CD4-positive, alpha-beta T cell (primary cell): ENCODE data around the gene PCDHGA1. TPM values are rescaled to one million over a fixed set of nuclear protein-coding genes. Genes with fewer than 3 reads are reported as not detected.

Experiments used
- ATAC-seq: fragments of 200-7000 bp; cut with Tn5 transposase; one replicate; pipeline ENCODE4 v1.10.0; 2022; ENCODE audit warnings: mild to moderate bottlenecking; ENCODE audit not compliant: poor library complexity
- CTCF ChIA-PET: fragments of 350-600 bp; sonication (Branson Sonifier 250); formaldehyde crosslinking; loops from one replicate; lab custom pipeline; 2021; ENCODE audit warnings: antibody characterized with exemption, inconsistent platforms; lab: Charles Lee
- POLR2A ChIA-PET: fragments of 350-600 bp; sonication (Branson Sonifier 250); formaldehyde crosslinking; loops from one replicate; lab custom pipeline; 2021; ENCODE audit warnings: antibody characterized with exemption, inconsistent platforms; lab: Charles Lee
- DNase-seq, 14 experiments: peaks; one replicate each; pipeline ENCODE4 v3.0.0-alpha.2; 2013 to 2020; ENCODE audit warnings: mixed read lengths in 2 of 14
- H3K27ac ChIP-seq, 2 donors: one replicate each; pipeline versions ENCODE4 v1.5.1 to v1.7.0; 2013; ENCODE audit warnings: low read length in 2 of 2, low read depth in 1 of 2, mild to moderate bottlenecking in 1 of 2
- H3K27me3 ChIP-seq, 2 experiments: 1 replicate in 1 of 2; 2 replicates in 1 of 2; pipeline versions ENCODE4 v1.6.1 to v1.7.0; 2013; ENCODE audit warnings: low read length in 2 of 2, control low read depth in 1 of 2, mild to moderate bottlenecking in 1 of 2, moderate library complexity in 1 of 2; ENCODE audit not compliant: insufficient read depth in 2 of 2, control insufficient read depth in 1 of 2
- H3K36me3 ChIP-seq: one replicate; pipeline ENCODE4 v1.6.1; 2013; ENCODE audit warnings: low read length, control low read depth; ENCODE audit not compliant: insufficient read depth
- H3K4me1 ChIP-seq: one replicate; pipeline ENCODE4 v1.6.1; 2013; ENCODE audit warnings: low read length, control low read depth; ENCODE audit not compliant: insufficient read depth
- H3K4me3 ChIP-seq: one replicate; pipeline ENCODE4 v1.5.1; 2013; ENCODE audit warnings: mild to moderate bottlenecking, low read length, moderate library complexity
- H3K9me3 ChIP-seq, 2 experiments: 1 replicate in 1 of 2; 2 replicates in 1 of 2; pipeline versions ENCODE4 v1.6.1 to v1.7.0; 2013; ENCODE audit warnings: low read length in 2 of 2, mild to moderate bottlenecking in 2 of 2, control low read depth in 1 of 2, moderate library complexity in 1 of 2; ENCODE audit not compliant: control insufficient read depth in 1 of 2, insufficient read depth in 1 of 2
- H3K27ac Mint-ChIP-seq: one replicate; pipeline ENCODE4 v1.8.0; 2020; ENCODE audit warnings: mixed read lengths
- H3K27me3 Mint-ChIP-seq: one replicate; pipeline ENCODE4 v1.8.0; 2021; ENCODE audit warnings: mixed read lengths
- H3K36me3 Mint-ChIP-seq: one replicate; pipeline ENCODE4 v1.8.0; 2021; ENCODE audit warnings: low read depth, mixed read lengths
- H3K4me1 Mint-ChIP-seq: one replicate; pipeline ENCODE4 v1.8.0; 2021; ENCODE audit warnings: low read depth, mixed read lengths
- H3K4me3 Mint-ChIP-seq: one replicate; pipeline ENCODE4 v1.8.0; 2020; ENCODE audit warnings: mild to moderate bottlenecking, mixed read lengths
- H3K9me3 Mint-ChIP-seq: one replicate; pipeline ENCODE4 v1.8.0; 2020; ENCODE audit warnings: mixed read lengths
- intact Hi-C, 2 experiments: fragments of 100-400 bp; cut with DNase I in 1 of 2; cut with micrococcal nuclease in 1 of 2; formaldehyde crosslinking; loops; one replicate each; pipeline versions ENCODE4 v1.15.1 to v1.9.0; 2023 to 2025; cut with DNase I, micrococcal nuclease
- total RNA-seq, 174 experiments: library from RNA in 2 of 174; stranded (reverse) in 2 of 174; gene quantifications; one replicate each; pipeline ENCODE4 v1.2.3 and lab custom pipeline; 2021 to 2026
- TF ChIP-seq, protein P1 (sequence below): fragments of 200-600 bp; IDR thresholded peaks from one replicate; pipeline ENCODE4 v1.8.0; 2022; ENCODE audit warnings: antibody characterized with exemption, mild to moderate bottlenecking

The PCDHGA1 gene
- total RNA-seq, 2 experiments from 2014 or later, result not detected

DNA sequence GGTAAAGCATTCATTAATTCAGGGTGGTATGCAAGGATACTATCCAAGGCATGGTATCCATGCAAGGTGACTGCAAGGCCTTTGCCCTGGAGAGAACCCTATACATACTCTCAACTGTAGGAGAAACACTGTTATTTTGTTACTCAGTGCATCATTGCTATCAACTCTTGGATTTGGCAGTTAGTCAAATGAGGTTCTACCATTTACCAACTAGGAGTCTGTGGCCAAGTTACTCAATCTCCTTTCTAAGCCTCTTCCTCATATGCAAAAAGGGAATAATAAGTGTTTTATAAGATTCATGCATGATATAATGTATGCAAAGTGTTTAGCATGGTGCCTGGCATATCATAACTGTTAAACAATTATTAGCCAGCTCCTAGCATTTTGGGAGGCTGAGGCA lies 149.5 kb downstream of the PCDHGA1 start:
- ATAC-seq, result no peak
- Histone ChIP-seq H3K27ac (no peak overlapping the region), H3K9me3 (peaks cover 0 to 21% of the 10 kb centered on the region in 2 experiments), H3K4me1 (peaks cover 32% of the 10 kb centered on the region), H3K27me3 (peaks cover 61 to 79% of the 10 kb centered on the region in 2 experiments), H3K4me3 (no peak overlapping the region), H3K36me3 (no peaks in the 10 kb centered on the region)
- ChIA-PET CTCF (no interaction called here), POLR2A (no interaction called here)
- DNase-seq, result no peak
- Mint-ChIP-seq H3K27ac (no peak overlapping the region), H3K27me3 (peaks cover 94% of the 10 kb centered on the region), H3K4me3 (no peak overlapping the region), H3K4me1 (peaks cover 36% of the 10 kb centered on the region), H3K9me3 (no peaks in the 10 kb centered on the region), H3K36me3 (no peaks in the 10 kb centered on the region)
- intact Hi-C loops, result no loop called here
- TF ChIP-seq, protein P1, sequence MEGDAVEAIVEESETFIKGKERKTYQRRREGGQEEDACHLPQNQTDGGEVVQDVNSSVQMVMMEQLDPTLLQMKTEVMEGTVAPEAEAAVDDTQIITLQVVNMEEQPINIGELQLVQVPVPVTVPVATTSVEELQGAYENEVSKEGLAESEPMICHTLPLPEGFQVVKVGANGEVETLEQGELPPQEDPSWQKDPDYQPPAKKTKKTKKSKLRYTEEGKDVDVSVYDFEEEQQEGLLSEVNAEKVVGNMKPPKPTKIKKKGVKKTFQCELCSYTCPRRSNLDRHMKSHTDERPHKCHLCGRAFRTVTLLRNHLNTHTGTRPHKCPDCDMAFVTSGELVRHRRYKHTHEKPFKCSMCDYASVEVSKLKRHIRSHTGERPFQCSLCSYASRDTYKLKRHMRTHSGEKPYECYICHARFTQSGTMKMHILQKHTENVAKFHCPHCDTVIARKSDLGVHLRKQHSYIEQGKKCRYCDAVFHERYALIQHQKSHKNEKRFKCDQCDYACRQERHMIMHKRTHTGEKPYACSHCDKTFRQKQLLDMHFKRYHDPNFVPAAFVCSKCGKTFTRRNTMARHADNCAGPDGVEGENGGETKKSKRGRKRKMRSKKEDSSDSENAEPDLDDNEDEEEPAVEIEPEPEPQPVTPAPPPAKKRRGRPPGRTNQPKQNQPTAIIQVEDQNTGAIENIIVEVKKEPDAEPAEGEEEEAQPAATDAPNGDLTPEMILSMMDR, result no peak

DNA sequence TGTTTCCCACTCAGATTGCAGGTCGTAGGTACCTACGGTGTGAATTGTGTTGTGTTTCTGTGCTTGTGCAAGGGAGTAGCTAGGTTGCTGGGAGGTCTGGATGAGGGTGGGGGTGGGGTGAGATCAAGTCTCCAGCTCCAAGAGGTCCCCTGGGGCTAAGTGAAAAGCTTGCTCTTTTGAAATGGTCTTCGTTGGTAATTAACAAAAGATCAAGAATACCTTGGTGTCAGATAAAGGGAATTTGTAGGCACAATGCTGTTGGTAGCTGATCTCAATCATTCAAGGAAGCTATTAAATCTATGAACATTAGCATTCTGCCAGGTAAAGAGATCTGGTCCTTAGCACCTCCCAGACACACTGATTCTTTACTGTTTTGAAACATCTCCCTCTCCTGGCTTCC lies 153.6 kb downstream of the PCDHGA1 start:
- CTCF ChIA-PET, result interaction anchor here (0.5 kb wide), 1 partner anchor 75 kb away, joined by 3 read pairs; no protein-coding TSS in a partner anchor
- ATAC-seq (no peak), DNase-seq (no peak)
- no peaks in the 10 kb centered on the region for H3K36me3 ChIP-seq
- intact Hi-C loops, result no loop called here
- no peak overlapping the region for H3K27ac ChIP-seq
- H3K4me1 ChIP-seq, result peaks cover 13% of the 10 kb centered on the region
- no peak overlapping the region for H3K4me3 ChIP-seq
- POLR2A ChIA-PET, result interaction anchor here (1.0 kb wide), 1 partner anchor 86 kb away, joined by 3 read pairs; the partner anchor contains the start of gene PCDHGB5
- peaks cover 0 to 22% of the 10 kb centered on the region in 2 experiments for H3K9me3 ChIP-seq
- Mint-ChIP-seq H3K4me3 (no peak overlapping the region), H3K27ac (no peak overlapping the region), H3K9me3 (no peaks in the 10 kb centered on the region), H3K27me3 (peaks cover 94% of the 10 kb centered on the region), H3K4me1 (peaks cover 10% of the 10 kb centered on the region), H3K36me3 (no peaks in the 10 kb centered on the region)
- H3K27me3 ChIP-seq, result peaks cover 65 to 80% of the 10 kb centered on the region in 2 experiments
- TF ChIP-seq, protein P1, result no peak

DNA sequence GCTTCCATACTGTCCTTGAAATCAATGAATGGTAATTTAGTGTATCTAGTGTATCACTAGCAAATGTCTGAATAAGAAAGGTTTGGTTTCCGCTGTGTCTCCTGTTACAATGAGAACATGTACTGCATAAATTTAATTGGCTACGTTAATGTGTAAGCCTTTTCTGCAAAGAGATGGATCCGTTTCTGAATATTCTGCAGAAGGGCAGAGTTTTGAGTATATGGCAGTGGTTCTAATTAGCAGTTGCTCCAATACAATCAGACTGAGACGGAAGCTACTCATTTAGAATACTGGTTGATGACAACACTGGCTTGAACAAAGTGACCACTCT lies 154.0 kb downstream of the PCDHGA1 start:
- POLR2A ChIA-PET, result interaction anchor here (0.7 to 1.0 kb wide), 2 partner anchors 29 to 87 kb away, joined by 3 read pairs; partner anchors contain the start of gene PCDHGB5
- H3K27me3 ChIP-seq, result peaks cover 65 to 81% of the 10 kb centered on the region in 2 experiments
- H3K9me3 ChIP-seq, result peaks cover 0 to 25% of the 10 kb centered on the region in 2 experiments
- DNase-seq (no peak), ATAC-seq (no peak)
- Mint-ChIP-seq H3K4me1 (peaks cover 10% of the 10 kb centered on the region), H3K4me3 (no peak overlapping the region), H3K27ac (no peak overlapping the region), H3K36me3 (no peaks in the 10 kb centered on the region), H3K9me3 (no peaks in the 10 kb centered on the region), H3K27me3 (peaks cover 96% of the 10 kb centered on the region)
- H3K4me3 ChIP-seq, result no peak overlapping the region
- H3K4me1 ChIP-seq, result peaks cover 13% of the 10 kb centered on the region
- TF ChIP-seq, protein P1, result no peak
- intact Hi-C loops, result no loop called here
- CTCF ChIA-PET, result interaction anchor here (0.5 kb wide), 1 partner anchor 75 kb away, joined by 3 read pairs; no protein-coding TSS in a partner anchor
- H3K27ac ChIP-seq, result no peak overlapping the region
- no peaks in the 10 kb centered on the region for H3K36me3 ChIP-seq
